ENCODE data around the gene MAGI2.

DNA sequence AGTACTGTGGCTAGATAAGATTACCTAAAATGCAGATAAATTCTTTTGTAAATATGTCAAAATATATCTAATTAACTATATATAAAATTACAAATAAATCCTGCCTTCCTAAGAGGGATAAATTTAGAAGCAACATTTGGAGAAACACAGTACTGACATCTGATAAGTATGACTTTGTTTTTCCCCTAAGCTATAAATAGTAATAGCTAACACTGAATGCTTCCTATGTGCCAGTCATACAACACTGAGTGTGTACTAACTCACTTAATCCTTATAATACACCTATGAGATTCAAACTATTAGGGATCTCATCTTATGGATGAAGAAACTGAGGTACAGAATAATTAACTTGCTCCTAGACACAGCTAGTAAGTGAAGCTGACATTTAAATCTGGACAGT lies 733.4 kb downstream of the MAGI2 start:
- no peak for TF ChIP-seq ARNTL (CRISPR knock-in tag; IDR thresholded peaks at IDR 0.05; ENCODE audit: borderline replicate concordance, low read depth)
- no peak for TF ChIP-seq PPARA (CRISPR knock-in tag; IDR thresholded peaks at IDR 0.05; ENCODE audit: borderline replicate concordance)
- TF ChIP-seq, protein P1, sequence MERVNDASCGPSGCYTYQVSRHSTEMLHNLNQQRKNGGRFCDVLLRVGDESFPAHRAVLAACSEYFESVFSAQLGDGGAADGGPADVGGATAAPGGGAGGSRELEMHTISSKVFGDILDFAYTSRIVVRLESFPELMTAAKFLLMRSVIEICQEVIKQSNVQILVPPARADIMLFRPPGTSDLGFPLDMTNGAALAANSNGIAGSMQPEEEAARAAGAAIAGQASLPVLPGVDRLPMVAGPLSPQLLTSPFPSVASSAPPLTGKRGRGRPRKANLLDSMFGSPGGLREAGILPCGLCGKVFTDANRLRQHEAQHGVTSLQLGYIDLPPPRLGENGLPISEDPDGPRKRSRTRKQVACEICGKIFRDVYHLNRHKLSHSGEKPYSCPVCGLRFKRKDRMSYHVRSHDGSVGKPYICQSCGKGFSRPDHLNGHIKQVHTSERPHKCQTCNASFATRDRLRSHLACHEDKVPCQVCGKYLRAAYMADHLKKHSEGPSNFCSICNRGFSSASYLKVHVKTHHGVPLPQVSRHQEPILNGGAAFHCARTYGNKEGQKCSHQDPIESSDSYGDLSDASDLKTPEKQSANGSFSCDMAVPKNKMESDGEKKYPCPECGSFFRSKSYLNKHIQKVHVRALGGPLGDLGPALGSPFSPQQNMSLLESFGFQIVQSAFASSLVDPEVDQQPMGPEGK (CRISPR knock-in tag; IDR thresholded peaks at IDR 0.05; ENCODE audit: borderline replicate concordance) = no peak
- TF ChIP-seq ZNF8 (CRISPR knock-in tag; IDR thresholded peaks at IDR 0.05) = no peak
- TF ChIP-seq RARB (CRISPR knock-in tag; IDR thresholded peaks at IDR 0.05) = no peak
- TF ChIP-seq ZC3H10 (CRISPR knock-in tag; IDR thresholded peaks at IDR 0.05) = no peak
- TF ChIP-seq OSR1 (CRISPR knock-in tag; IDR thresholded peaks at IDR 0.05) = no peak
- TF ChIP-seq TOX (CRISPR knock-in tag; IDR thresholded peaks at IDR 0.05; ENCODE audit: borderline replicate concordance) = no peak

Data from SK-N-SH treated with all-trans-retinoic acid at 6 μM for 48 hours (cell line).